Lower leg skin (tissue), 3 donors: Measurements from ENCODE around the gene UBIAD1.

Experiments
- CTCF ChIP-seq, 3 donors: fragments of 450-650 bp; IDR thresholded peaks; one replicate each; pipeline ENCODE4 v1.5.1; 2016; ENCODE audit warnings: antibody characterized with exemption in 3 of 3, mild to moderate bottlenecking in 3 of 3, moderate library complexity in 2 of 3
- POLR2A ChIP-seq, 2 donors: fragments of 450-650 bp; IDR thresholded peaks; one replicate each; pipeline ENCODE4 v1.6.1; 2016 to 2017; ENCODE audit warnings: antibody characterized with exemption in 2 of 2, mild to moderate bottlenecking in 1 of 2, moderate library complexity in 1 of 2

- TF ChIP-seq CTCF (IDR thresholded peaks at IDR 0.05) = no peak
- TF ChIP-seq POLR2A (IDR thresholded peaks at IDR 0.05) = no peak
Observed at GRCh38 chr1:11318982-11319381, 46.0 kb downstream of the UBIAD1 start.
